Ascending aorta (tissue), 2 donors: ENCODE measurements around the gene TCF3. TPM values are rescaled to one million over a fixed set of nuclear protein-coding genes. Genes with fewer than 3 reads are reported as not detected.

ENCODE experiments used
- DNase-seq, 2 donors: peaks; one replicate each; pipeline ENCODE4 v3.0.0-alpha.2; 2019; ENCODE audit warnings: low spot score in 2 of 2
- H3K27ac ChIP-seq, 2 donors: fragments of 200-600 bp; sonication (generic); one replicate each; pipeline ENCODE4 v1.5.1; 2016 to 2017; ENCODE audit warnings: mild to moderate bottlenecking in 1 of 2
- H3K27me3 ChIP-seq: fragments of 200-600 bp; sonication (generic); one replicate; pipeline ENCODE4 v1.5.1; 2017
- H3K36me3 ChIP-seq, 2 donors: fragments of 200-600 bp; sonication (generic); one replicate each; pipeline ENCODE4 v1.5.1; 2016
- H3K4me1 ChIP-seq, 2 donors: fragments of 200-600 bp; sonication (generic); one replicate each; pipeline ENCODE4 v1.5.1; 2016 to 2017; ENCODE audit warnings: mild to moderate bottlenecking in 1 of 2
- H3K4me3 ChIP-seq, 2 donors: fragments of 200-600 bp; sonication (generic); one replicate each; pipeline ENCODE4 v1.5.1; 2016 to 2017; ENCODE audit warnings: mild to moderate bottlenecking in 1 of 2
- H3K9me3 ChIP-seq, 2 donors: fragments of 200-600 bp; sonication (generic); one replicate each; pipeline ENCODE4 v1.5.1; 2016
- intact Hi-C: fragments of 100-400 bp; cut with DNase I; formaldehyde crosslinking; loops from one replicate; pipeline ENCODE4 v1.15.1; 2023
- total RNA-seq: library from RNA; depleted of rRNA; stranded (reverse); fragments of >200 nt; gene quantifications from one replicate; pipeline ENCODE4 v1.1.0, GENCODE V29; 2016
- TF ChIP-seq, protein P1 (sequence below), 3 experiments: fragments of 200-600 bp in 2 of 3; fragments of 450-650 bp in 1 of 3; sonication (generic) in 2 of 3; IDR thresholded peaks; one replicate each; pipeline ENCODE4 v1.5.1; 2016 to 2019; ENCODE audit warnings: antibody characterized with exemption in 3 of 3, mild to moderate bottlenecking in 1 of 3, moderate library complexity in 1 of 3

Gene TCF3
- total RNA-seq, 1 donor from 2014 or later = 209 TPM

DNA sequence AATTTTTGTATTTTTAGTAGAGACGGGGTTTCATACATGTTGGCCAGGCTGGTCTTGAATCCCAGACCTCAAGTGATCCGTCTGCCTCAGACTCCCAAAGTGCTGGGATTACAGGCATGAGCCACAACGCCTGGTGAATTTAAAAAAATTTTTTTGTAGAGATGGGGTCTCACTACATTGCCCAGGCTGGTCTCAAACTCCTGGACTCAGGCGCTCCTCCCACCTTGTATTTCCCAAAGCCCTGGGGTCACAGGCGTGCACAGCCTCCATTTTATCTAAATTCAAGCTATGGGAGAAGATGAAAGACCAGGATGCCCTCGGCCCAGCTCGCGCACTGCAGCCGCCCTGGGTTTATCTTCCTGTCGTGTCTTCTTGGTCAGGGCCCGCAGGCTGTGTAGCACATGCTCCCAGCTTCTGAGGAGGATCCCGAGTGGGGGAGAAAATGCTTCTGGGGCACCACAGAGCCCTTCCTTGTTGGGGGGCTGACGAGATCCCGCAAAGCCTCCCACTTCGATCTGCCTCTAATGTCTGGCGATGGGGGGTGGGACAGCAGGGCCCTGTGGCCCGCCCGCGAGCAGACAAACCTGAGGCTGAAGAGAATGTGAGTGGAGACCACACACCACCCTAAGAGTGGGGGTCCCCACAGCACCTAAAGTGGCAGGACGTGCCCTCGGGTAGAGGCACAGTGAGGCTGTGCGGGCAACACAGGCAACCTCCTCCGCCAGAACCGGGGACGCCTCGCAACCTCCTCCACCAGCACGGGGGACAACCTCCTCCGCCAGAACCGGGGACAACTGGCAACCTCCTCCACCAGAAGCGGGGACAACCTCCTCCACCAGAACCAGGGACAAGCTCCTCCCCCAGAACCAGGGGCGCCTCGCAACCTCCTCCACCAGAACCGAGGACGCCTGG lies 15.8 kb downstream of the TCF3 start:
- Histone ChIP-seq H3K4me3 (no peak overlapping the region), H3K36me3 (peaks cover 11 to 31% of the 10 kb centered on the region in 2 donors), H3K4me1 (no peaks in the 10 kb centered on the region), H3K9me3 (no peaks in the 10 kb centered on the region), H3K27me3 (no peaks in the 10 kb centered on the region), H3K27ac (no peak overlapping the region)
- intact Hi-C loops = no loop called here
- TF ChIP-seq, protein P1, sequence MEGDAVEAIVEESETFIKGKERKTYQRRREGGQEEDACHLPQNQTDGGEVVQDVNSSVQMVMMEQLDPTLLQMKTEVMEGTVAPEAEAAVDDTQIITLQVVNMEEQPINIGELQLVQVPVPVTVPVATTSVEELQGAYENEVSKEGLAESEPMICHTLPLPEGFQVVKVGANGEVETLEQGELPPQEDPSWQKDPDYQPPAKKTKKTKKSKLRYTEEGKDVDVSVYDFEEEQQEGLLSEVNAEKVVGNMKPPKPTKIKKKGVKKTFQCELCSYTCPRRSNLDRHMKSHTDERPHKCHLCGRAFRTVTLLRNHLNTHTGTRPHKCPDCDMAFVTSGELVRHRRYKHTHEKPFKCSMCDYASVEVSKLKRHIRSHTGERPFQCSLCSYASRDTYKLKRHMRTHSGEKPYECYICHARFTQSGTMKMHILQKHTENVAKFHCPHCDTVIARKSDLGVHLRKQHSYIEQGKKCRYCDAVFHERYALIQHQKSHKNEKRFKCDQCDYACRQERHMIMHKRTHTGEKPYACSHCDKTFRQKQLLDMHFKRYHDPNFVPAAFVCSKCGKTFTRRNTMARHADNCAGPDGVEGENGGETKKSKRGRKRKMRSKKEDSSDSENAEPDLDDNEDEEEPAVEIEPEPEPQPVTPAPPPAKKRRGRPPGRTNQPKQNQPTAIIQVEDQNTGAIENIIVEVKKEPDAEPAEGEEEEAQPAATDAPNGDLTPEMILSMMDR (IDR thresholded peaks at IDR 0.05) = no peak
- DNase-seq = no peak

DNA sequence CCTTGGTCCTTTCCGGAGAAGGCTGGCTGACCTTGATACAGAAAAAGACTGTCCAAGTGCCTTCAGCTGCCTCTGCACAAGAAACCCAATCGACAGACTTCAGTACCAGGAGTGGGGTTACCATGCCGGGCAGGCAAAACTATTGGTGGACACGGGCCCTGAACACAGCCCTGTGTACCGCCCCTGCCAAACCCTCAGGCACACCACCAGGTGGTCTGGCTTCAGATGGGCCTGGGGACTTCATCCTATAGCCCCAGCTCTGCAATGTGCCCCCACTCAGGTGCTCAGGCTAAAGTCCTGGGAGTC lies 17.5 kb downstream of the TCF3 start:
- peaks cover 16 to 29% of the 10 kb centered on the region in 2 donors for H3K36me3 ChIP-seq
- no peak for DNase-seq
- TF ChIP-seq, protein P1 (IDR thresholded peaks at IDR 0.05) = no peak
- H3K4me1 ChIP-seq = no peaks in the 10 kb centered on the region
- H3K4me3 ChIP-seq = no peak overlapping the region
- no peaks in the 10 kb centered on the region for H3K9me3 ChIP-seq
- intact Hi-C loops = no loop called here
- H3K27me3 ChIP-seq = no peaks in the 10 kb centered on the region
- H3K27ac ChIP-seq = no peak overlapping the region

DNA sequence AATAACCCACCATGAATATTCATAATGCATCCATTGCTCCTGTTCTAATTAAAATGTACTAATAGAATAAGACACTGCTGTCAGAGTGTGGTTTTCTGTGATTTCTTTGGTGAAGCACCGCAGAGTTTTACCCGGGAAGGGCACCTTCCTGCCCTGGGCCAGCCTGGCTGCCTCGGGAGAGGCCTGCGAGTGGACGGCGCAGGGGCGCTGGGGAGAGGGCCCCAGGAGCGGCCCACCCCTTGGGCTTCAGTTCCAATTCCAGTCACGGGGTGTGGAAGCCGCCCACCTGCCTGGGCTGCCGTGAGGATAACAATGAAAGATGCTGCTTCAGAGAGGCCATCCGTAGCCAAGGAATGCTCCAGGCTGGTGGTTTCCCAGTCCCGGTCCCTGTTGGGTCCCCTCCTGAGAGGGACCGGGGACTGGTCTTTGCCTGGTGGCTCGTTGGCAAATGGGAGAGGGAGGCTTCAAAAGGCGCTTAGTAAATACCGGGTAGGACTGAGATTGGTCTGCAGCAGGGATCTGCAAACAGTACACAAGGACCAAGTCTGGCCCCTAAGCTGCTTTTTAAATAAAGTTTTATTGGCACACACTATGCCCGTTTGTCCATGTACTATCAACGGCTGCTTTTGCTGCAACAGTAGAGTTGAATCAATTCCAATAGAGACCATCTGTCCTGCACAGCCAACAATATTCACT lies 18.0 kb downstream of the TCF3 start:
- H3K27ac ChIP-seq = no peak overlapping the region
- no peak overlapping the region for H3K4me3 ChIP-seq
- intact Hi-C loops = no loop called here
- H3K27me3 ChIP-seq = no peaks in the 10 kb centered on the region
- TF ChIP-seq, protein P1 (IDR thresholded peaks at IDR 0.05) = no peak
- no peaks in the 10 kb centered on the region for H3K9me3 ChIP-seq
- no peak for DNase-seq
- peaks cover 16 to 29% of the 10 kb centered on the region in 2 donors for H3K36me3 ChIP-seq
- H3K4me1 ChIP-seq = no peaks in the 10 kb centered on the region

DNA sequence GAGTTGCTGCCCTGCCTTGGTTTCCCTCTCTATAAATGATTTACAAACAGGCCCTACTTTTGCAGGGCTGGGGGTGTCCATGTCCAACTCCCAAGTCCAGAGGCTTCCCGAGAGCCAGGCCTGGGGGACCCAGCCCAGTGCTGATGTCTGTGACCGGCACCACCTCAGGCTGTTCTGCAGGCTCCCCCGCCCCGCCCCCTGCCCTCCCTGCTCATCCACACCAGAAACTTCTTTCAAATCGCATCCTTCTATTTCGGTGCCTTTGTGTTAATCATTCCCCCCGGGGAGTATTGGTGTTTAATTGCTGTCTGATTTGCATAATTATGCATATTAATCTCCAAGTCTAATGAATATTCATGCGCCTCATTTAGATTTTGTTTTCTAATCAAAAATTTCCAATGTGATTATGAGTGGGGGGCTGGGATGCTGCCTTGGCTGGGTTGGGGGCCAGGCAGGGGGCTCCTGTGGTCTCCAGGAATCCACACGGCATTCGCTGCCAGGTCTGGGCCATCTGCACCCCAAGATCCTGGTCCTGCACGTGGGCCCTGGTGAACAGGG lies 19.1 kb downstream of the TCF3 start:
- Histone ChIP-seq H3K27ac (no peak overlapping the region), H3K4me3 (no peak overlapping the region), H3K27me3 (no peaks in the 10 kb centered on the region), H3K36me3 (peaks cover 16 to 24% of the 10 kb centered on the region in 2 donors), H3K9me3 (no peaks in the 10 kb centered on the region), H3K4me1 (no peaks in the 10 kb centered on the region)
- TF ChIP-seq, protein P1 (IDR thresholded peaks at IDR 0.05) = no peak
- no peak for DNase-seq
- intact Hi-C loops = no loop called here

DNA sequence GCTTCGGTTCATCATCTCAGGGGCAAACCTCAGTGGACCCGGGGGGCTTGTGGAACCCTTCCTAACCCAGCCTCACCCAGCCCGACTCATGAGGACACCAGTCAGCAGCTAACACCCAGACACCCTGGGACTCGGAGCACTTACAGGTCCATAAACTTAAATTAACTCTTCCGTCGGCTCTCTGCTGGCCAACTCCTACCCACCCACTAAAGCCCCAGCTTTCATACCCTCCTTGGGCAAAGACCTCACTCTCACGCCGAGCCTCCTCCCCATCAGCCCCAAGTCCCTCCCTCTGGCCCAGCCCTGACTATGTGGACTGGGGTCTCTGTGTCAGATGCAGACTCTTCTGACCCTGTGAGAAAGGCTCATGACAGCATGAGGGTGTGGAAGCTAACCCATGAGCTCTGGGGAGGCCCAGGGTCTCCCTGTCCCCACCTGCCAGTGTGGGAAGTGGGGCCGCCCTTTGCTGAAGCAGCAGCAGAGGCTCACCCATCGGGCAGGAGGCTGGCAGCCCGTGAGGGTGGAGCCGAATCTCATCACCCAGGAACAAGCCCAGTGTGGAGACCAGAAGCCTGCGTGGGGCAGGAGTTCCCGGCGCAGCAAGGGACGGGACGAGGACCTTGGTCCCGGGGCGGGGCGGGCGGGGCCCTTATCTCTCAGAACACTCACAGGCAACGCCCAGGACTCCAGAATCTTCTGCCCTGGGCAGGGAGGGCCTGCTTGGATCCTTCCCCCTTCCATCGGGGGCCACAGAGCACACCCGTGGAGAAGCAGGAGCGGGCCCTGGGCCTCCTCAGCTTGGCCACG lies 19.8 kb downstream of the TCF3 start:
- H3K27ac ChIP-seq = no peak overlapping the region
- TF ChIP-seq, protein P1 (IDR thresholded peaks at IDR 0.05) = no peak
- no peak overlapping the region for H3K4me3 ChIP-seq
- H3K9me3 ChIP-seq = no peaks in the 10 kb centered on the region
- intact Hi-C loops = no loop called here
- peaks cover 11 to 24% of the 10 kb centered on the region in 2 donors for H3K36me3 ChIP-seq
- no peak for DNase-seq
- no peaks in the 10 kb centered on the region for H3K4me1 ChIP-seq
- no peaks in the 10 kb centered on the region for H3K27me3 ChIP-seq
